ENCODE results near the gene RNF19B.

RNF19B gene

DNA sequence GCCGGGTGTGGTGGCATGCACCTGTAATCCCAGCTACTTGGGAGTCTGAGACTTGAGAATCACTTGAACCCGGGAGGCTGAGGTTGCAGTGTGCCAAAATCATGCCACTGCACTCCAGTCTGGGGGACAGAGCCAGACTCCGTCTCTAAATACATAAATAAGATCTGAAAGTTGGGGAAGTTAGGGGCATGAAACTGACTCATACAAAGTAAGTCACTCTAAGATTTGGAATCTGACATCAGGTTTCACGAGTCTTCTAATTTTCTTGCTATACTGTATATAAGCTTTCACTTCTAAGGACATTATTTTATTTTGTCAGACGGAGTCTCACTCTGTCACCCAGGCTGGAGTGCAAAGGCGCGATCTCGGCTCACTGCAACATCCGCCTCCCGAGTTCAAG, 30.1 kb downstream of the RNF19B start:
- H4K20me1 ChIP-seq (ENCODE audit: insufficient read depth, low read length): no peaks in the 10 kb centered on the region
- H3K4me1 ChIP-seq (ENCODE audit: low read length): no peaks in the 10 kb centered on the region
- H3K27ac ChIP-seq (ENCODE audit: low read length): no peak overlapping the region
- H3K9me3 ChIP-seq (ENCODE audit: insufficient read depth, low read length): no peaks in the 10 kb centered on the region
- no peak overlapping the region for H3K9ac ChIP-seq (ENCODE audit: low read length)
- H3K79me2 ChIP-seq (ENCODE audit: low read length): no peaks in the 10 kb centered on the region
- no peak overlapping the region for H2AFZ ChIP-seq (ENCODE audit: low read depth, low read length)
- TF ChIP-seq, protein P1, sequence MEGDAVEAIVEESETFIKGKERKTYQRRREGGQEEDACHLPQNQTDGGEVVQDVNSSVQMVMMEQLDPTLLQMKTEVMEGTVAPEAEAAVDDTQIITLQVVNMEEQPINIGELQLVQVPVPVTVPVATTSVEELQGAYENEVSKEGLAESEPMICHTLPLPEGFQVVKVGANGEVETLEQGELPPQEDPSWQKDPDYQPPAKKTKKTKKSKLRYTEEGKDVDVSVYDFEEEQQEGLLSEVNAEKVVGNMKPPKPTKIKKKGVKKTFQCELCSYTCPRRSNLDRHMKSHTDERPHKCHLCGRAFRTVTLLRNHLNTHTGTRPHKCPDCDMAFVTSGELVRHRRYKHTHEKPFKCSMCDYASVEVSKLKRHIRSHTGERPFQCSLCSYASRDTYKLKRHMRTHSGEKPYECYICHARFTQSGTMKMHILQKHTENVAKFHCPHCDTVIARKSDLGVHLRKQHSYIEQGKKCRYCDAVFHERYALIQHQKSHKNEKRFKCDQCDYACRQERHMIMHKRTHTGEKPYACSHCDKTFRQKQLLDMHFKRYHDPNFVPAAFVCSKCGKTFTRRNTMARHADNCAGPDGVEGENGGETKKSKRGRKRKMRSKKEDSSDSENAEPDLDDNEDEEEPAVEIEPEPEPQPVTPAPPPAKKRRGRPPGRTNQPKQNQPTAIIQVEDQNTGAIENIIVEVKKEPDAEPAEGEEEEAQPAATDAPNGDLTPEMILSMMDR (IDR thresholded peaks at IDR 0.05; ENCODE audit: low read depth, low read length): no peak
- TF ChIP-seq EZH2phosphoT487 (IDR thresholded peaks at IDR 0.05; ENCODE audit: low read depth): no peak
- no peaks in the 10 kb centered on the region for H3K27me3 ChIP-seq (ENCODE audit: low read depth, low read length)
- H3K4me3 ChIP-seq (ENCODE audit: low read length): no peak overlapping the region
- H3K4me2 ChIP-seq (ENCODE audit: low read length): no peak overlapping the region
- H3K36me3 ChIP-seq (replicated peaks; ENCODE audit: low read depth, low read length): peaks cover 8% of the 10 kb centered on the region

DNA sequence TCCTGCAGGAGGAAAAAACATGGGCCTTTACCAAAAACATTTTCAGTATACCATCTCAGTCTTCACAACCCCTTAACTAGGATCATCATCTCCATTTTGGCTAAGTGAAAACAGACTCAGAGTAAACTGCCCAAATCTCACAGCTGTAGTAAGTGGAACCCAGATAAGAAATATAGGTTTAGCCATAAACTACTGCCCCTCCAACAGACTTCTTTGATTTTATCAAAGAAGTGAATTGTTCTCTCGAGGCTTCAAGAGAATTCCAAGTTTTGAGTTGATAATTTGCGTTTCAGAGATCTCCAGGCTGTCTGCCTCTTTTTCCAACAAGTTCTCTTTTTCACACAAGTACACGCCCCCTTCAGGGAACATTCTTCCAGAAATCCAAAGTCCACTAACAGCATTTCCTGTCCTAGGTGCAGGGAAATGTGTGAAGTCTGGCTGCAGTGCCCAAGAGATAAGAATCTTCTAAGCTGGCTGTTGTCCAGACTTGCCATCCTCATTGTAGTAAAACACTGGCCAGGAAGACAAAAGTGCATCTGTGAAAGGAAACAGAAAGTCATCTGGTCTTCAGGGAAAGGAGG, 30.8 kb downstream of the RNF19B start:
- Histone ChIP-seq H4K20me1 (ENCODE audit: insufficient read depth, low read length) (no peaks in the 10 kb centered on the region), H3K36me3 (replicated peaks; ENCODE audit: low read depth, low read length) (peaks cover 8% of the 10 kb centered on the region), H3K4me3 (ENCODE audit: low read length) (no peak overlapping the region), H3K9me3 (ENCODE audit: insufficient read depth, low read length) (no peaks in the 10 kb centered on the region), H3K27ac (ENCODE audit: low read length) (no peak overlapping the region; the same call in 1 of the 2 replicates), H3K27me3 (ENCODE audit: low read depth, low read length) (no peaks in the 10 kb centered on the region), H3K79me2 (ENCODE audit: low read length) (no peaks in the 10 kb centered on the region), H3K4me1 (ENCODE audit: low read length) (no peaks in the 10 kb centered on the region), H2AFZ (ENCODE audit: low read depth, low read length) (no peak overlapping the region), H3K9ac (ENCODE audit: low read length) (no peak overlapping the region), H3K4me2 (ENCODE audit: low read length) (no peak overlapping the region)
- TF ChIP-seq, protein P1 (IDR thresholded peaks at IDR 0.05; ENCODE audit: low read depth, low read length): no peak
- TF ChIP-seq EZH2phosphoT487 (IDR thresholded peaks at IDR 0.05; ENCODE audit: low read depth): no peak

DNA sequence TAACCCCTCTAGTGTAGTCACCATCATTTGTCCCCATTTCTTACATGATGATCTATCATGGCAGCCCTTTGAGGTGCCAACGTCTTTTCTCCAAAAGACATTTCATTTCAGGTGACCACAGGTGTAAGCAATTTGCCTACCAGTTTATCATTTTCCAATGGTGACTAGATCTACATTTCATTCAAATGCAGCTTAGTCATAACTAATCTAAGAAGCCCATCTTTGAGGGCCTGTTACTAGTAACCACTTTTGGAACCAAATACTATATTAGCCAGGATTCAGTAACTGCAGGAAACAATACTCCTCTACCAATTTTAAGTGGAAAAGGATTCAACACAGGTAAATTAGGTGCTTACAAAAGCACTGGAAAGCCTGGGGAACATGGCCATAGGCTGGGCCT, 32.8 kb downstream of the RNF19B start:
- Histone ChIP-seq H3K36me3 (replicated peaks; ENCODE audit: low read depth, low read length) (peaks cover 5% of the 10 kb centered on the region), H3K9ac (ENCODE audit: low read length) (no peak overlapping the region), H3K4me3 (ENCODE audit: low read length) (no peak overlapping the region), H3K27ac (ENCODE audit: low read length) (no peak overlapping the region), H2AFZ (ENCODE audit: low read depth, low read length) (no peak overlapping the region), H3K9me3 (ENCODE audit: insufficient read depth, low read length) (no peaks in the 10 kb centered on the region), H3K27me3 (ENCODE audit: low read depth, low read length) (no peaks in the 10 kb centered on the region), H3K4me2 (ENCODE audit: low read length) (no peak overlapping the region), H4K20me1 (ENCODE audit: insufficient read depth, low read length) (no peaks in the 10 kb centered on the region), H3K79me2 (ENCODE audit: low read length) (no peaks in the 10 kb centered on the region), H3K4me1 (ENCODE audit: low read length) (no peaks in the 10 kb centered on the region)
- TF ChIP-seq, protein P1 (IDR thresholded peaks at IDR 0.05; ENCODE audit: low read depth, low read length): no peak
- TF ChIP-seq EZH2phosphoT487 (IDR thresholded peaks at IDR 0.05; ENCODE audit: low read depth): no peak

- no peaks in the 10 kb centered on the region for H3K4me1 ChIP-seq (ENCODE audit: low read length)
- no peak overlapping the region for H2AFZ ChIP-seq (ENCODE audit: low read depth, low read length)
- no peak for TF ChIP-seq EZH2phosphoT487 (IDR thresholded peaks at IDR 0.05; ENCODE audit: low read depth)
- TF ChIP-seq, protein P1 (IDR thresholded peaks at IDR 0.05; ENCODE audit: low read depth, low read length): no peak
- H3K27me3 ChIP-seq (ENCODE audit: low read depth, low read length): no peaks in the 10 kb centered on the region
- no peak overlapping the region for H3K9ac ChIP-seq (ENCODE audit: low read length)
- H3K36me3 ChIP-seq (replicated peaks; ENCODE audit: low read depth, low read length): no peaks in the 10 kb centered on the region
- H4K20me1 ChIP-seq (ENCODE audit: insufficient read depth, low read length): no peaks in the 10 kb centered on the region
- no peak overlapping the region for H3K4me3 ChIP-seq (ENCODE audit: low read length)
- no peaks in the 10 kb centered on the region for H3K9me3 ChIP-seq (ENCODE audit: insufficient read depth, low read length)
- H3K4me2 ChIP-seq (ENCODE audit: low read length): no peak overlapping the region
- no peak overlapping the region for H3K27ac ChIP-seq (ENCODE audit: low read length)
- no peaks in the 10 kb centered on the region for H3K79me2 ChIP-seq (ENCODE audit: low read length)
Observed at GRCh38 chr1:32929366-32929765, 35.2 kb downstream of the RNF19B start.

Data from OCI-LY3 (cell line).